ENCODE data around the gene ERN2.

Gene ERN2

DNA sequence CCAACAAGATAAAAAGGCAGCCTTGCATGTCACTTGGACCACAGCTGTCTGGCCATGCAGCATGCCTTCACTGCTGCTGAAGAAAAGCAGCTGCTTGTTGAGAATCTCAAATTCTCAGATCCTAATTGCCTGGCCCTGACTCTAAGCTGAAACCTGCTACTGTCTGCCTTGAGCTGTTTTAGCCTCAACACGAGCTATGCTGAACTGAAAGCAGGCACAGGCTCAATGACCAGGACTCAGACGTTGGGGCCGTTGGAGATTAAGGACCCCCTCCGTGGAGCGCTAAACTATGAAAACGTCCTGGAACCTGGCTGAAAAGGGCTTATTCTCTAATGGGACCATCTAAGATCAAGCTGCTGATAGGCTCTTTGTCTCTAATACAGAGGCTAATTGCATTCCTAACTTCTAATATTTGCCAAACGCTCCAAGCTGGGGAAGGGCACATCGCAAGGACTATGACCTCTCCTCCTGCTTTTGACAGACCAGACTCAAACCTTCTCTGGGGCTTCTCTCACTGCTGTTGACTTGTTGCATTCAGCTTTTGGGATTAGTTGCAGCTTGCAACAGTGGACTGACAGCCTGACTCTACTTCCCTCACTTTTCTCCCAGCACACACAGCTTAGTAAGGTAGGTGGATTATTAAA lies 38.9 kb downstream of the ERN2 start:
- DNase-seq (ENCODE audit: extremely low read depth, low read depth): no peak
- TF ChIP-seq, protein P1, sequence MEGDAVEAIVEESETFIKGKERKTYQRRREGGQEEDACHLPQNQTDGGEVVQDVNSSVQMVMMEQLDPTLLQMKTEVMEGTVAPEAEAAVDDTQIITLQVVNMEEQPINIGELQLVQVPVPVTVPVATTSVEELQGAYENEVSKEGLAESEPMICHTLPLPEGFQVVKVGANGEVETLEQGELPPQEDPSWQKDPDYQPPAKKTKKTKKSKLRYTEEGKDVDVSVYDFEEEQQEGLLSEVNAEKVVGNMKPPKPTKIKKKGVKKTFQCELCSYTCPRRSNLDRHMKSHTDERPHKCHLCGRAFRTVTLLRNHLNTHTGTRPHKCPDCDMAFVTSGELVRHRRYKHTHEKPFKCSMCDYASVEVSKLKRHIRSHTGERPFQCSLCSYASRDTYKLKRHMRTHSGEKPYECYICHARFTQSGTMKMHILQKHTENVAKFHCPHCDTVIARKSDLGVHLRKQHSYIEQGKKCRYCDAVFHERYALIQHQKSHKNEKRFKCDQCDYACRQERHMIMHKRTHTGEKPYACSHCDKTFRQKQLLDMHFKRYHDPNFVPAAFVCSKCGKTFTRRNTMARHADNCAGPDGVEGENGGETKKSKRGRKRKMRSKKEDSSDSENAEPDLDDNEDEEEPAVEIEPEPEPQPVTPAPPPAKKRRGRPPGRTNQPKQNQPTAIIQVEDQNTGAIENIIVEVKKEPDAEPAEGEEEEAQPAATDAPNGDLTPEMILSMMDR (IDR thresholded peaks at IDR 0.05; ENCODE audit: low read depth, low read length): no peak

DNA sequence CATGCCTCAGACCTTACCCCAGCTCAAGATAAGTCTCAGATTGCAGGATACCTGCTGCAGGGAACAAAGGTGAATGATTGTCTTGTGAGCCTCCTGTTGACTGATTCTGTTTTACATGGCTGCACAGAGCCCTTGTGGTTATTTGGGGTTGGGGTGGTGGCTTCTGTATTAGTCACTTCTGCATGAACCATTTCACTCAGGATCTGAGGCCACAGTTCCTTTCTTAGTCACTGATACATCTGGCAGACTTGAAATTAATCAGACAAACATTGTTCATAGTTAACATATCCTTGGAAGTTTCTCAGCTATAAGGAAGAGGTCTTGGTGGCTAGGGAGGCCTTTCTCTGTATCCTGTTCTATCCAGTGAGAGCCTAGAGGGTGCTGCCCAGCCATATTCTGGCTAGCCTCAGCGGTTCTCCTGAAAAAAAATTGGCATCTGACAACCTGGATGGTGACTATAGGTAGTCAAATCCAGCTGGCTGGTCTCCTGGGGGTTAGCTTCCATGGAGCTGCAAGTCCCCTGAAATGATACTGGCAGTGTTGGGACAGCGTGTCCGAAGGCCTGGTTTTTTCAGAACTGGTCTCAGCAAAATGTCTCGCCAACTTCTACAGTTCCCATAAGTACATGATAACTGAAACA lies 42.8 kb downstream of the ERN2 start:
- DNase-seq (ENCODE audit: extremely low read depth, low read depth): no peak
- TF ChIP-seq, protein P1 (IDR thresholded peaks at IDR 0.05; ENCODE audit: low read depth, low read length): no peak

DNA sequence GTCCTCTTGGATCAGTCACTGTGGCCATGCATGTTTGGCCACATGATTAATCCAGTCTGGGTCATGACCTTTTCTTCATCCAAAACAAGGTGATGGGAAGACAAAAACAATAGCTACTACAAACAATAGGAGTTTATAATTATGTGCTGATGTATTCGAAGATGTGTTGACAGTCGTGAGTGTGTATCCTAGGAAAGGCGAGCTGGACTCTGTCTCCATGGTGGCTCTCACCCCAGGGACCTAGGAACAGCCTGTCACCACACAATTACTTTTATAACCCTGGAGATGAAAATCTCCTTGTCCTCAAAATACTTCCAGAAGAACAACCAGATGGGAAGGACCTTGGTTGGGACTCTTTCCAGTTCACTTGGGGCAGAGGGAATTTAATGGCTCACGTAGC lies 44.1 kb downstream of the ERN2 start:
- DNase-seq (ENCODE audit: extremely low read depth, low read depth): no peak
- TF ChIP-seq, protein P1 (IDR thresholded peaks at IDR 0.05; ENCODE audit: low read depth, low read length): no peak

DNA sequence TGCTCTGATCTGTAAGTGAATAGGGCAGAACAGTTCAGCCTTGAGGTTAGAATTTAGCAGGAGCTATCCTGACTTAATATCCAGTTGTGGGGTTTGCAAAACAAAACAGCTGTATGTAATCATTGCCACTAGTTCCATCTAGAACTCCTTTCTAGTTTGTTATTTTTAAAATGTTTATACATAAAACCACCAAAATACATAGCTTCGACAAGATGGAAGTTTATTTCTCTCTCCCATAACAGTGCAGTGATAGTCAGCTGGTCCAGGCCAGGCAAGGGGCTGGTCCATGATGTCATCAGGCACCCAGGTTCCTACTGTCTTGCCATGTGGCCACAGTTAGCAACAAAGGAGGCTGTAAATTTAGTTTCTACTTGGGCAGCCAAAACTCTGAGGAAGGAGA lies 44.8 kb downstream of the ERN2 start:
- DNase-seq (ENCODE audit: extremely low read depth, low read depth): no peak
- TF ChIP-seq, protein P1 (IDR thresholded peaks at IDR 0.05; ENCODE audit: low read depth, low read length): no peak

DNA sequence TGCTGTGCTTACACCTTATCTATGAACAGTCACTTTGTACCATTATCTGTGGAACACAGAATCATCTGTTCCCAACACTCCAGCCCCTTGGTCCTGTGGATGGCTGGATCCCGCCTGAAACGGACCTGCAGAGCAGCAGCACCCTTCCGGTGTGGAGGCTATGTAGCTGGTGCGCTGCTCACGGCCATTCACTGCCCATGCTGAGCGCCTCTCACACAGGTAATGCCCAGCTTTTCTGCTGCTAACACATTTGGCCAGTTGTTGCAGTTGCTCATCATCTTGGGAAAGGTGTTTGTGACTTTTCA lies 45.7 kb downstream of the ERN2 start:
- TF ChIP-seq, protein P1 (IDR thresholded peaks at IDR 0.05; ENCODE audit: low read depth, low read length): no peak
- DNase-seq (ENCODE audit: extremely low read depth, low read depth): no peak

GRCh38 chr16:23666571-23667354 lies 46.3 kb downstream of the ERN2 start:
- TF ChIP-seq, protein P1 (IDR thresholded peaks at IDR 0.05; ENCODE audit: low read depth, low read length): no peak
- no peak for DNase-seq (ENCODE audit: extremely low read depth, low read depth)

DNA sequence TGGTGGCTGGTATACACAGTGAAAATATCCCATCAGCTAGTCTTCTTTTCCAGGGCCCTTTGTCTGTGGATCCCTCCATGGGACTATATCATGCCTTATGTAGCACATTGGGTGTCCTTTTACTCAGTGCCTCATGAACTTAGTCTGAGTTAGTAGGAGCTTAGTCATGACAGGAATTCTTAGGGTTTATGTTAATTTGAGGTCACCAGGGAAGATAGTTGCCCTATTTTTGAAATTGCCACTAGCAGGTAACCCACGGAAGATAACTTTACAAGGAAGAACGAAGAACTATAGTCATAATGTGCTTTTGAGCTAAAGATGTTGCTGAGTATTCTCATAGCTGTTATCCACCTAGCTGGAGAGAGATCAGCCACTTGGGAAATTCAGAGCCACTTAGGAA lies 49.1 kb downstream of the ERN2 start:
- TF ChIP-seq, protein P1 (IDR thresholded peaks at IDR 0.05; ENCODE audit: low read depth, low read length): no peak
- DNase-seq (ENCODE audit: extremely low read depth, low read depth): no peak

Data from AG09319 (cell line).